Stimulated activated CD4-positive, alpha-beta T cell treated with anti-CD3 and anti-CD28 coated beads, Interleukin-4, amount 100 ng/mL, for 1 hour (primary cell): Measurements from ENCODE around the gene UGT2B10.
"Not testable (repeated sequence)": the region's sequence is repeated elsewhere in the genome, so short reads cannot be mapped to it uniquely, and the experiment has no call there.

ENCODE experiments used
- DNase-seq: peaks from one replicate; pipeline ENCODE4 v3.0.0-alpha.2; 2020

UGT2B10 gene

DNA sequence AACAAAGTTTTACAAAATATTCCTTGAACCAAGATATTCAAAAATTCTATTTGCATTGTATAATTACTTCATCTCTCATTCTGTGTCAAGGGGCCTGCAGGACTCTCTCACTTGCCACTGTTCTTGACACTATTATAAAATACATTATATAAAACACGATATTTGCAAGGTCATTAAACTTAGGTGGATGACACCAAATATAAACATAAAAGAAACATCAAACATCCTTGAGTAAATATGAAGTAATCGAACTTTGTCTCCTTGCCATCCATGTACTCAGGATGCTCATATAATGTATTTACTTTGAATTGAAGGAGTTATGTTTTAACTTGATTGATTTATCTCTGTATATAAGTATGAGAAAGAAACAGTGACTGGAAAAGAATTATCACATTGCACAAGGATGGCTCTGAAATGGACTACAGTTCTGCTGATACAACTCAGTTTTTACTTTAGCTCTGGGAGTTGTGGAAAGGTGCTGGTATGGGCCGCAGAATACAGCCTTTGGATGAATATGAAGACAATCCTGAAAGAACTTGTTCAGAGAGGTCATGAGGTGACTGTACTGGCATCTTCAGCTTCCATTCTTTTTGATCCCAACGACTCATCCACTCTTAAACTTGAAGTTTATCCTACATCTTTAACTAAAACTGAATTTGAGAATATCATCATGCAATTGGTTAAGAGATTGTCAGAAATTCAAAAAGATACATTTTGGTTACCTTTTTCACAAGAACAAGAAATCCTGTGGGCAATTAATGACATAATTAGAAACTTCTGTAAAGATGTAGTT, at the start of gene UGT2B10:
Gene UGT2B10, plus strand, starts transcription at position 378 of the 793 bp plus-strand sequence. Its CDS starts 26 bp downstream, at position 404.
- not testable (repeated sequence) for DNase-seq

DNA sequence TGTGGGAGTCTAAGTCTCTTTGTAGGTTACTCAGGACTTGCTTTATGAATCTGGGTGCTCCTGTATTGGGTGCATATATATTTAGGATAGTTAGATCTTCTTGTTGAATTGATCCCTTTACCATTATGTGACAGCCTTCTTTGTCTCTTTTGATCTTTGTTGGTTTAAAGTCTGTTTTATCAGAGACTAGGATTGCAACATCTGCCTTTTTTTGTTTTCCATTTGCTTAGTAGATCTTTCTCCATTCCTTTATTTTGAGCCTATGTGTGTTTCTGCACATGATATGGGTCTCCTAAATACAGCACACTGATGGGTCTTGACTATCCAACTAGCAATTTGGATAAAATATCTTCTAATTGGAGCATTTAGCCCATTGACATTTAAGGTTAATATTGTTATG, 44.0 kb upstream of the UGT2B10 start:
- not testable (repeated sequence) for DNase-seq

GRCh38 chr4:68773699-68774098, 42.1 kb upstream of the UGT2B10 start:
- DNase-seq: no peak

GRCh38 chr4:68780232-68780631, 35.6 kb upstream of the UGT2B10 start:
- DNase-seq: no peak

- no peak for DNase-seq
Measured at GRCh38 chr4:68797048-68797447, 18.7 kb upstream of the UGT2B10 start.

DNA sequence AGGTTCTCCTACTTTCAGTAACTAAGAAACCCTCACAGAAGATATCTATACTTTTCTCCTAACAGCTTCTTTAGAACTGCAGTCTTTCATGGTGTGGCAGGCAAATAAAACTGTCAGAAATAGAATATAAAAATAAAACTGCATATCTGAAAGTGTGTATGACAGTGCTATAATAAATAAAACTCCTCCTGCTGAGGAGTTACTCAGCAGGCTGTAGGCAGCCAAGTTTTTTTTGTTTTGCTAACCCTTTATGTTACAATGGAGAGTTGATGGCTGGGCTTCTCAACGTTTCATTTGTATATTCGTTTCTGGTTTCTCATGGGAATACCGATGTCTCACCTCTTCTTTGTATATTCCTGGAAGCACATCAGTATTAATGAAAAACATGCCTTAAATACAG, 18.2 kb upstream of the UGT2B10 start:
- no peak for DNase-seq

- DNase-seq: no peak
Measured at GRCh38 chr4:68803013-68803412, 12.8 kb upstream of the UGT2B10 start.

DNA sequence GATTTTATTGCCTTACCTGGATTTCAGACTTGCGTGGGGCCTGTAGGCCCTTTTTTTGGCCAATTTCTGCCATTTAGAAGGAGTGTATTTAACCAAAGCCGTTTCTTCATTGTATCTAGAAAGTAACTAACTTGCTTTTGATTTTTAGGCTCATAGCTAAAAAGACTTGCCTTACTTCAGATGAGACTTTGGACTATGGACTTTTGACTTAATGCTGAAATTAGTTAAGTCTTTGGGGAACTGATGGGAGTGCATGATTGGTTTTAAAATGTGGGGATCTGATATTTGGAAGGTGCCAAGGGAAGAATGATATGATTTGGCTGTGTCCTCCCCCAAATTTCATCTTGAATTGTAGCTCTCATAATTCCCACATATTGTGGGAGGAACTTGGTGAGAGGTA, 7.7 kb upstream of the UGT2B10 start:
- no peak for DNase-seq

DNA sequence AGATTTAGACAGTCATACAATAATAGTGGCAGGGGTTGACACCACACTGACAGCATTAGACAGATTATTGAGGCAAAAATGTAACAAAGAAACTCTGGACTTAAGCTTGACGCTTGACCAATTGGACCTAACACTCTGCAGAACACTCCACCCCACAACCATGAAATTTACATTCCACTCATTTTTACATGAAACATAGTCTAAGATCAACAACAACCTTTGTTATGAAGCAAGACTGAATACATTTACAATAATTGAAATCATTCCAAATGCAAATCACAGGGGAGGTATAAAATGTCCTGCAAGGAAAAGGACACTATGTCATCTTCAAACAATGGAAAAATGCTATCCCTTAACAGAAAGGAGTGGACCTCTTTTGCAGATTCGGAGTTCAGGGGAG, 4.9 kb upstream of the UGT2B10 start:
- DNase-seq: no peak

- not testable (repeated sequence) for DNase-seq
Measured at GRCh38 chr4:68816410-68817265, 844 bp downstream of the UGT2B10 start.

GRCh38 chr4:68817386-68817785, 1.6 kb downstream of the UGT2B10 start:
- DNase-seq: no peak

- DNase-seq: not testable (repeated sequence)
Measured at GRCh38 chr4:68818030-68818462, 2.3 kb downstream of the UGT2B10 start.

DNA sequence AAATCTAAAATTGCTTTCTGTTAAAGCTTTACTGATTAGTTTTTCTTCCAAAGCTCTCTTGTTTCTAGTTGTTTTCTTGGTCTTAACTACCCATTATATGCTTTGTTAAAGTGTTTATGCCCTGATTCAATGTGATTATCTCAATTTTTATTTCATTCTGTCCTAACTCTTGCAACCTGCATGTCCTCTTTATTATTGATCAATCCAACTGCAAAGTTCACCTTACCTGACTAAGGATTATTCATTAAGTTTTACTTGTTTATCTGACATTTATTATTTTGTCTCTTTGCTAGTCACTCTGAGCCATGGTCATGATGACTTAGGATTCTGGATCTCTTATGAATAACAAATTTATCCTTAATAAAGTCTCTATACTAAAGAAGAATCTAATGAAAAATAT, 15.8 kb downstream of the UGT2B10 start:
- DNase-seq: no peak

GRCh38 chr4:68850293-68850692, 34.5 kb downstream of the UGT2B10 start:
- DNase-seq: no peak

DNA sequence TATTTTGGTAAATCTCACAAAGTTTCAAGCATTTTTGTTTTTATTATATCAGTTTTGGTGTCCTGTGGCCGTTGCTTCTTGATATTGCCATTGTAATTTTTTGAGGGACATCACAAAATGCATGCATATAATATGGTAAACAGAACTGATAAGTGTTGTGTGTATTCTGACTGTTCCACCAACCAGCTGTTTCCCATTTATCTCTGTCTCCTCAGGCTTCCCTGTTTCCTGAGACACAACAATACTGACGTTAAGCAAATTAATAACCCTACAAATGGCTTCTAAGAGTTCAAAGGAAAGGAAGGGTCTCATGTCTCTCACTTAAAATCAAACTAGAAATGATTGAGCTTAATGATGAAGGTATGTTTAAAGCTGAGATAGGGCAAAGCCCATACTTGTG, 40.0 kb downstream of the UGT2B10 start:
- no peak for DNase-seq

GRCh38 chr4:68858039-68858438, 42.2 kb downstream of the UGT2B10 start:
- DNase-seq: no peak

- no peak for DNase-seq
Measured at GRCh38 chr4:68859655-68860054, 43.9 kb downstream of the UGT2B10 start.

DNA sequence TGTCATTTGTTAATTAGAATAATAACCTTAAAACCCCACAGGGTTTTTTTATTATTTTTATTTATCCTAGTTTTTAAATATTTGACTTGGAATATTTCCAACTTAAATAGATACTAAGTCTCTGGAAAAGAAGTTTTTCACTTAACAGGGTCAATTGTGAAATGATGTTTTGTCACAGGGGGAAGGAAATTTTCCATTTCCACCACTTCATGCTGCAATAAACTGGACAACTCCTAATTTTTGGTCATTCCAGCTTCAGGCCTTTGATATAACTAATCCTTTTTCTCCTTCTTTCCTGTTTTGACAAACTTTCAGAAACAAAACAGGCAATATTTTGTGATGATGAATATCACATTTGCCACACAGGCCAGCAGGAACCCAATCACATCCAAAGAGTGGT, 45.3 kb downstream of the UGT2B10 start:
- no peak for DNase-seq

- no peak for DNase-seq
Measured at GRCh38 chr4:68864438-68865187, 48.8 kb downstream of the UGT2B10 start.

DNA sequence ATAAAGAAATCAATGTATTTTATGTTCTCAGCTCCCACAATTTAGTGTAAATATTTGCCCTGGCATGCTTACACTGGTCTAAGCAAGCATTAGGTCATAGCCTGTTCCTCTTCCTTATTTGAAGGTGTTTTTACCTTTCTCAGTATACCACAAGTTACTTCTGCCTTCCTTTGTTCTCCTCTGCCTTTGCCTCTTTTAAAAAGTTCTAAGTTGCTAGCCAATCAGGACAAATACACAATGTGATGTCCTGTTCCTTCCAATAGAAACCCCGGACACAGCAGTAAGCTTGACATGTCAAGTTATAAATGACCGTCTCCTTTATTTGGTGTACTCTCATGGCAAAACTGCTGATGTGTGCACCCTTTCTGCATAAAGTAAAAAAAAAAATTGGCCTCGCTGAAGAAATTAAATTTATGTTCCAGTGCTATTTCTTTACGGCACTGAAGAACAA, 49.4 kb downstream of the UGT2B10 start:
- DNase-seq: no peak

DNA sequence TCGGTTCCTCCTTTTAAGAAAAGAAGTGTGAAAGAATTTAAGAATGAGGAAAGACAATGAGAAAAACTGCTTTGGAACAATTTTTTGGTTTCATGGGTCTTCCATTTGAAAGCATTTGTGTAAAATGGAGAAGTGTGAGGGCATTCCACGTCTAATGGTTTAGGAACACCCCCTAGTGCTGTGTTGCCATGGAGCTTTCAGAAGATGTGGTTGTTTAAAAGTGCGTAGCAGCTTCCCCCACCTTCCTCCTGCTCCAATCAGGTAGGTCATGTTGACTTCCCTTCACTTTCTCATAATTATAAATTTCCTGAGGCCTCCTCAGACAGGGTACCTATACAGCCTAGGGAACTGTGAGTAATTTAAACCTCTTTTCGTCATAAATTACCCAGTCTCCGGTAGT, 50.0 kb downstream of the UGT2B10 start:
- no peak for DNase-seq

DNA sequence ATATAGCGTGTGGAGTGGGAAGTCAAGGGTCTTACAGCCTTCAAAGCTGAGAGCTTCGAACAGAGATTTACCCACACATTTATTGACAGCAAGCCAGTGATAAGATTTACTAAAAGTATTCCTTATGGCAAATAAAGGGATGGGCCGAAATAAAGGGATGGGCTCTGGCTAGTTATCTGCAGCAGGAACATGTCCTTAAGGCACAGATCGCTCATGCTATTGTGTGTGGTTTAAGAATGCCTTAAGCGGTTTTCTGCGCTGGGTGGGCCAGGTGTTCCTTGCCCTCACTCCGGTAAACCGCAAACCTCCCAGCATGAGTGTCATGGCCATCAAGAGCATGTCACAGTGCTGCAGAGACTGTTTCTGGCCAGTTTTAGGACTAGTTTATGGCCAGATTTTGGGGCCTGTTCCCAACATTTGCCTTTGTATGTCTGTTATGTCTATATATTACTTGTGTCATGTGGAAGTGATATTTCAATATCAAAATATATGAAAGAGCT, 53.5 kb downstream of the UGT2B10 start:
- DNase-seq: no peak
